ENCODE measurements around the gene PACS2. TPM values are rescaled to one million over a fixed set of nuclear protein-coding genes. Genes with fewer than 3 reads are reported as not detected.
A peak's percentile ranks its signal among the peaks of the same experiment; 100 is the strongest.

The PACS2 gene
- polyA plus RNA-seq, 3 donors: 3.1 to 87.0 (median 3.7) TPM

DNA sequence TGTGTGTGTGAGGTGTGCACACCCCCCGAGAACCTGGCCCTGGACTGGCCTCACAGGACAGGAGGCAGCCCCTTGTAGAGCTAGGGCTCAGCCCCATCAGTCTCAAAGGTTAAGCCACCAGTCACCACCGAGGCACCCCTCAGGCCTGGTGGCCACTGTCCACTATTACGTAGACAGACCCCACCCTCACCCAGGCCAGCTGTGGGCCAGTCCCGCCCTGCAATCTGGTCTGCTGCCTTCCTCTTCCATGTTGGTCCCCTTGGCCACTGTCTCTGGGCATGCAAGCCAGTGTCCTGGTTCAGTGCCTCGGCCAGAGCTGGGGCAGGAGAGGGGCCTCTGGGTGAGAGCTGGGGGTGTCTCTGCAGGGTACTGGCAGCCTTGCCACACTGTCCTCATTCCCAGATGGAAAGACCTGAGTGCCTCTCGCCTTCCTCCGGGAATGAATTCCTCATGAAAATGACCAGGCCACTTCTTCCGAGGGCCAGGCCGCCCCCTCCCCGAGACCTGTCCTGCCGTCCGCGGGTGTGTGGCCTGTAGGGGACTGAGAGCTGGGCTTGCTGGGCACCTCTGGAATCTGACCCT is 82.9 kb downstream of the PACS2 start:
- no peaks in the 10 kb centered on the region for H4K20me1 ChIP-seq (ENCODE audit: insufficient read depth, low read length)
- H2AFZ ChIP-seq (ENCODE audit: insufficient read depth, low read depth, low read length, poor library complexity, severe bottlenecking): peak overlapping the region; percentile 86
- WGBS (ENCODE audit: insufficient coverage): 91% methylated on average over 11 of the region's 13 CpGs
- peak overlapping the region in 1 of 3 experiments; percentile 86 for H3K4me3 ChIP-seq (replicated peaks in 1 of 3; ENCODE audit: low read depth in 2 of 3, low read length in 3 of 3)
- intact Hi-C loops (cut with micrococcal nuclease): loop anchor here in 1 of 2 donors (5.0 kb wide), 1 partner anchor 95 kb away; the partner anchor contains the start of gene TEDC1
- peaks cover 69 to 78% of the 10 kb centered on the region in 2 donors for H3K4me1 ChIP-seq (ENCODE audit: control insufficient read depth in 1 of 2, insufficient read depth in 2 of 2, low read length in 2 of 2)
- H3K27me3 ChIP-seq (ENCODE audit: control insufficient read depth in 2 of 2, insufficient read depth in 2 of 2, low read length in 2 of 2): no peaks in the 10 kb centered on the region
- Mint-ChIP-seq H3K27ac (peak overlapping the region; percentile 63 to 86 (median 81)), H3K27me3 (ENCODE audit: low read depth in 3 of 3) (peaks cover 0 to 2% (median 0%) of the 10 kb centered on the region in 3 donors), H3K4me1 (peaks cover 60% of the 10 kb centered on the region), H3K9me3 (peaks cover 0 to 4% (median 0%) of the 10 kb centered on the region in 7 donors), H3K36me3 (peaks cover 15 to 31% of the 10 kb centered on the region in 2 donors), H3K4me3 (peak overlapping the region; percentile 51 to 76)
- H3K9ac ChIP-seq (ENCODE audit: insufficient read depth, low read length, poor library complexity, severe bottlenecking): peak overlapping the region; percentile 94
- H3K27ac ChIP-seq (ENCODE audit: low read depth in 1 of 2, low read length in 2 of 2): peak overlapping the region; percentile 59 to 93
- peaks cover 19% of the 10 kb centered on the region for H3K79me2 ChIP-seq (ENCODE audit: insufficient read depth, low read length)
- no peaks in the 10 kb centered on the region for H3K9me3 ChIP-seq (replicated peaks in 1 of 2; ENCODE audit: control insufficient read depth in 1 of 2, insufficient read depth in 1 of 2, low read length in 2 of 2)
- H3K36me3 ChIP-seq (replicated peaks in 1 of 2; ENCODE audit: control insufficient read depth in 1 of 2, insufficient read depth in 2 of 2, low read length in 2 of 2): peaks cover 7 to 17% of the 10 kb centered on the region in 2 donors
- no peak for DNase-seq
- TF ChIP-seq, protein P1, sequence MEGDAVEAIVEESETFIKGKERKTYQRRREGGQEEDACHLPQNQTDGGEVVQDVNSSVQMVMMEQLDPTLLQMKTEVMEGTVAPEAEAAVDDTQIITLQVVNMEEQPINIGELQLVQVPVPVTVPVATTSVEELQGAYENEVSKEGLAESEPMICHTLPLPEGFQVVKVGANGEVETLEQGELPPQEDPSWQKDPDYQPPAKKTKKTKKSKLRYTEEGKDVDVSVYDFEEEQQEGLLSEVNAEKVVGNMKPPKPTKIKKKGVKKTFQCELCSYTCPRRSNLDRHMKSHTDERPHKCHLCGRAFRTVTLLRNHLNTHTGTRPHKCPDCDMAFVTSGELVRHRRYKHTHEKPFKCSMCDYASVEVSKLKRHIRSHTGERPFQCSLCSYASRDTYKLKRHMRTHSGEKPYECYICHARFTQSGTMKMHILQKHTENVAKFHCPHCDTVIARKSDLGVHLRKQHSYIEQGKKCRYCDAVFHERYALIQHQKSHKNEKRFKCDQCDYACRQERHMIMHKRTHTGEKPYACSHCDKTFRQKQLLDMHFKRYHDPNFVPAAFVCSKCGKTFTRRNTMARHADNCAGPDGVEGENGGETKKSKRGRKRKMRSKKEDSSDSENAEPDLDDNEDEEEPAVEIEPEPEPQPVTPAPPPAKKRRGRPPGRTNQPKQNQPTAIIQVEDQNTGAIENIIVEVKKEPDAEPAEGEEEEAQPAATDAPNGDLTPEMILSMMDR (IDR thresholded peaks at IDR 0.05): no peak
- H3K4me2 ChIP-seq (replicated peaks; ENCODE audit: extremely low read depth, low read length, poor library complexity, severe bottlenecking): peak overlapping the region; percentile 81

DNA sequence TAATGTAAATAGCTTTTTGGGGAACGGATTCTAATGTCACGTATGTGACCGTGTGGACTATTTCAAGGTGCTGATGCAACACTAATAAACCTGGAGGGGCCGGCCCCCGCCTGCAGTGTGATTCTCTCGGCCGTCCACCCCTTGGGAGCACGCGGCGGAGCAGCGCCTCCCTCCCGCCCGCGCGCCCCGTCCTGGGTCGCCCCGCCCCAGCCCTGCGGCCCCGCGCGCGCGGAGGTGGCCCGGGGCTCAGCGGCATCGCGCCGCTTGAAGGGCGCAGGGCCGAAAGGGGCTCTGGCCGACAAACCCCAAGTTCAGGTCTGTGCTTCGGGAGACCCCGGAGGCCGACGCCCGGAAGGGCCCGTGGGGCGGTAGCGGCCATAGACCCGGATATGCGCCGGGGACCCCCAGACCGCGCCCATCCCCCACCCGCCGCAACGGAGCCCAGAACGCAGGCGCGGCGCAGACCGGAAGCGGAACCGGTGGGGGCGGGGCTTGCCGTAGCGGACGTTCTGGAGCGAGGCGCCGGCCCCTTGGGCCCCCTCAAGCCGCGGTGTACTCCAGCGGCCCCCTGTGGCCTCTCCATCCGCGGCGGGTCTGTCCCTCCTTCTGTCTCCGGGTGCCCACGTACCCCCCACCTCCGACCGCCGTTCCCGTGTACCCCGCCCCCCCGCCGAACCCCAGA is 83.6 kb downstream of the PACS2 start, which contains the start of gene TEX22:
TSS of gene TEX22 (plus strand) at position 495 of the 682 bp plus-strand sequence. CDS start 803 bp downstream, outside the sequence.
- peaks cover 19% of the 10 kb centered on the region for H3K79me2 ChIP-seq (ENCODE audit: insufficient read depth, low read length)
- peak within 1 kb of the TSS; percentile 58 to 86 (median 84) for H3K4me3 ChIP-seq (replicated peaks in 1 of 3; ENCODE audit: low read depth in 2 of 3, low read length in 3 of 3)
- H2AFZ ChIP-seq (ENCODE audit: insufficient read depth, low read depth, low read length, poor library complexity, severe bottlenecking): peak within 1 kb of the TSS; percentile 86
- H3K36me3 Mint-ChIP-seq: peaks cover 15 to 25% of the 10 kb centered on the region in 2 donors
- peaks cover 0 to 2% (median 0%) of the 10 kb centered on the region in 3 donors for H3K27me3 Mint-ChIP-seq (ENCODE audit: low read depth in 3 of 3)
- H3K27ac Mint-ChIP-seq: peak within 1 kb of the TSS; percentile 82 to 95 (median 89)
- H3K4me3 Mint-ChIP-seq: peak within 1 kb of the TSS; percentile 81 to 92
- peaks cover 57% of the 10 kb centered on the region for H3K4me1 Mint-ChIP-seq
- H4K20me1 ChIP-seq (ENCODE audit: insufficient read depth, low read length): no peaks in the 10 kb centered on the region
- intact Hi-C loops (cut with micrococcal nuclease): loop anchor here (2.0 to 5.0 kb wide), 2 partner anchors 83 to 94 kb away; partner anchors contain the start of gene TEDC1 (in 1 of the 2)
- WGBS (ENCODE audit: insufficient coverage): under 1% methylated on average over 74 of the region's 77 CpGs
- TF ChIP-seq, protein P1 (IDR thresholded peaks at IDR 0.05): peak; percentile 34
- peaks cover 0 to 4% (median 0%) of the 10 kb centered on the region in 7 donors for H3K9me3 Mint-ChIP-seq
- no peaks in the 10 kb centered on the region for H3K9me3 ChIP-seq (replicated peaks in 1 of 2; ENCODE audit: control insufficient read depth in 1 of 2, insufficient read depth in 1 of 2, low read length in 2 of 2)
- H3K27me3 ChIP-seq (ENCODE audit: control insufficient read depth in 2 of 2, insufficient read depth in 2 of 2, low read length in 2 of 2): no peaks in the 10 kb centered on the region
- peak within 1 kb of the TSS; percentile 81 for H3K4me2 ChIP-seq (replicated peaks; ENCODE audit: extremely low read depth, low read length, poor library complexity, severe bottlenecking)
- peak within 1 kb of the TSS; percentile 94 for H3K9ac ChIP-seq (ENCODE audit: insufficient read depth, low read length, poor library complexity, severe bottlenecking)
- peak within 1 kb of the TSS; percentile 59 to 93 for H3K27ac ChIP-seq (ENCODE audit: low read depth in 1 of 2, low read length in 2 of 2)
- peak; percentile 67 to 72 (median 71) for DNase-seq
- H3K36me3 ChIP-seq (replicated peaks in 1 of 2; ENCODE audit: control insufficient read depth in 1 of 2, insufficient read depth in 2 of 2, low read length in 2 of 2): peaks cover 7 to 17% of the 10 kb centered on the region in 2 donors
- H3K4me1 ChIP-seq (ENCODE audit: control insufficient read depth in 1 of 2, insufficient read depth in 2 of 2, low read length in 2 of 2): peaks cover 65 to 76% of the 10 kb centered on the region in 2 donors
